PFSK-1 (cell line): Measurements from ENCODE around the gene PTGES3.

Source experiments
- FOXP2 ChIP-seq: optimal IDR thresholded peaks from 2 replicates; pipeline ENCODE3; 2011; ENCODE audit warnings: borderline replicate concordance, control low read depth, inconsistent platforms; ENCODE audit not compliant: insufficient read depth; ENCODE audit errors: extremely low read length, extremely low read depth
- POLR2AphosphoS5 ChIP-seq: IDR thresholded peaks from 2 replicates; pipeline ENCODE4 v1.6.1; 2012; ENCODE audit warnings: low read depth, mild to moderate bottlenecking, control low read depth, low read length, moderate library complexity
- SIN3A ChIP-seq: IDR thresholded peaks from 2 replicates; pipeline ENCODE4 v1.6.1; 2012; ENCODE audit warnings: mild to moderate bottlenecking, low read length, moderate library complexity, borderline replicate concordance; ENCODE audit not compliant: insufficient read depth
- TAF1 ChIP-seq: IDR thresholded peaks from 2 replicates; pipeline ENCODE4 v1.6.1; 2012; ENCODE audit warnings: low read length, control low read depth, borderline replicate concordance; ENCODE audit not compliant: insufficient read depth
- TF ChIP-seq, protein P1 (sequence below), 2 experiments: IDR thresholded peaks; 2 replicates each; pipeline versions ENCODE4 v1.6.1 to v1.8.0; 2011 to 2012; ENCODE audit warnings: low read depth in 2 of 2, low read length in 2 of 2, control low read depth in 1 of 2, inconsistent platforms in 1 of 2, mild to moderate bottlenecking in 1 of 2, moderate library complexity in 1 of 2; ENCODE audit not compliant: insufficient read depth in 1 of 2

DNA sequence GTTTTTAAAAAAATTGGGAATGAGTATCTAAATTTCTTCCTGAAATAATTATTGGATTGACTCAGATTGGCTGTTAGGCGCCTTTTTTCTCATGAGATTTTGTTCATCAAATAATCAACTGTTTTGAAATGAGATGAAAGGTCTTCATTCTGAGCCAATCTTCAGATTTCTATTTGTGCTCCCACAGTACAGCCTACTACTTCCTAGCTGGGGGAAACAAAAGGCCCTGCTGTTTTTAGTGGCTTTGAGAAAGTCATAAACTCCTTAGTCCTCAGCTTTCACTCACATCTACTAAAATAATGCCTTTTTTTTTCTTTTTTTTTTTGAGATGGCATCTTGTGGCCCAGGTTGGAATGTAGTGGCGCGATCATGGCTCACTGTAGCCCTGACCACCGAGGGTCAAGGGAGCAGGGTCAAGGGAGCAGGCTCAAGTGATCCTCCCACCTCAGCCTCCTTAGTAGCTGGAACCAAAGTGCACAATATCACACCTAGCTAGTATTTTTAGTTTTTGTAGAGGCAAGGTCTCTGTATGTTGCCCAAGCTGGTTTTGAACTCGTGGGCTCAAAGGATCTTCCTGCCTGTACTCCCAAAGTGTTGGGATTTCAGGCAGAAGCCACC is 21.8 kb upstream of the PTGES3 start:
- no peak for TF ChIP-seq TAF1
- TF ChIP-seq, protein P1, sequence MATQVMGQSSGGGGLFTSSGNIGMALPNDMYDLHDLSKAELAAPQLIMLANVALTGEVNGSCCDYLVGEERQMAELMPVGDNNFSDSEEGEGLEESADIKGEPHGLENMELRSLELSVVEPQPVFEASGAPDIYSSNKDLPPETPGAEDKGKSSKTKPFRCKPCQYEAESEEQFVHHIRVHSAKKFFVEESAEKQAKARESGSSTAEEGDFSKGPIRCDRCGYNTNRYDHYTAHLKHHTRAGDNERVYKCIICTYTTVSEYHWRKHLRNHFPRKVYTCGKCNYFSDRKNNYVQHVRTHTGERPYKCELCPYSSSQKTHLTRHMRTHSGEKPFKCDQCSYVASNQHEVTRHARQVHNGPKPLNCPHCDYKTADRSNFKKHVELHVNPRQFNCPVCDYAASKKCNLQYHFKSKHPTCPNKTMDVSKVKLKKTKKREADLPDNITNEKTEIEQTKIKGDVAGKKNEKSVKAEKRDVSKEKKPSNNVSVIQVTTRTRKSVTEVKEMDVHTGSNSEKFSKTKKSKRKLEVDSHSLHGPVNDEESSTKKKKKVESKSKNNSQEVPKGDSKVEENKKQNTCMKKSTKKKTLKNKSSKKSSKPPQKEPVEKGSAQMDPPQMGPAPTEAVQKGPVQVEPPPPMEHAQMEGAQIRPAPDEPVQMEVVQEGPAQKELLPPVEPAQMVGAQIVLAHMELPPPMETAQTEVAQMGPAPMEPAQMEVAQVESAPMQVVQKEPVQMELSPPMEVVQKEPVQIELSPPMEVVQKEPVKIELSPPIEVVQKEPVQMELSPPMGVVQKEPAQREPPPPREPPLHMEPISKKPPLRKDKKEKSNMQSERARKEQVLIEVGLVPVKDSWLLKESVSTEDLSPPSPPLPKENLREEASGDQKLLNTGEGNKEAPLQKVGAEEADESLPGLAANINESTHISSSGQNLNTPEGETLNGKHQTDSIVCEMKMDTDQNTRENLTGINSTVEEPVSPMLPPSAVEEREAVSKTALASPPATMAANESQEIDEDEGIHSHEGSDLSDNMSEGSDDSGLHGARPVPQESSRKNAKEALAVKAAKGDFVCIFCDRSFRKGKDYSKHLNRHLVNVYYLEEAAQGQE (IDR thresholded peaks at IDR 0.05; ENCODE audit: insufficient read depth in 1 of 2, low read depth in 2 of 2, low read length in 2 of 2) = no peak
- no peak; the same call in 1 of the 2 replicates for TF ChIP-seq POLR2AphosphoS5
- no peak for TF ChIP-seq SIN3A
- no peak for TF ChIP-seq FOXP2
